OCI-M1 (cell line): Measurements from ENCODE around the gene WIPI1.
"Not testable (repeated sequence)": the region's sequence is repeated elsewhere in the genome, so short reads cannot be mapped to it uniquely, and the experiment has no call there.

Experiments
- DNase-seq: peaks from one replicate; lab custom pipeline; 2025; lab: John Stamatoyannopoulos, UW

WIPI1 gene

DNA sequence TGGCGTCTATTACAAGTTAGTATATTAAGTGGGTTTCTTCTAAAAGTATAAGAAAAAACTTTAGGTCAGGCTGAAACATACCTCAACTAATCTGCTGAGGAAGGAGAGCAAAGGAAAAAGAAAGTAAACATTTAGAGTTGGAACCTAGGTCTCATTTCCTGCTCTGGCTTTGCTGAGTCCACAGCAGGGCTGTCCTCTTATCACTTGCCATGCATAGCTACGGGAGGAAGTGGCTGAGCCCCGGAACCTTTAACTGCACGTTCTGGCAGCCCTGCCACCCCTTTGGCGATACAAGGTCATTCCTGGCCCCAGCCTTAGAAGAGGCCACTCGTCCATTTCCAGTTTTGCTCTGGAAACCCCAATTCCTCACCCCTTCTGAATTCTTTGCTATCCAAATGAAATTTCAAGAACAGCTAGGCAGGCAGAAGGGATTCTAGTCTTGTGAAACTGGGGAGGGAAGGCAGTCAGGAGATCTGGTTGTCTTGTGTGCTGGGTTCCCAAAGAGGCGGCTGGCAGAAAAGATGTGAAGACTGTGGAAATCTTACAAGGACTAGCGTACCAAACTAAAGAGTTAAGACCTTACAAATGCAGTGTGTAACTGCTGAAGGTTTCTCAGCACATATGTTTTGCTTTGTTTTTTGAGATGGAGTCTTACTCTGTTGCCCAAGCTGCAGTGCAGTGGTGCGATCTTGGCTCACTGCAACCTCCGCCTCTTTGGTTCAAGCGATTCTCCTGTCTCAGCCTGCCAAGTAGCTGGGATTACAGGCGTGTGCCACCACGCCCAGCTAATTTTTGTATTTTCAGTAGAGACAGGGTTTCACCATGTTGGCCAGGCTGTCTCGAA lies 19.1 kb downstream of the WIPI1 start:
- DNase-seq, result peak; percentile 89

DNA sequence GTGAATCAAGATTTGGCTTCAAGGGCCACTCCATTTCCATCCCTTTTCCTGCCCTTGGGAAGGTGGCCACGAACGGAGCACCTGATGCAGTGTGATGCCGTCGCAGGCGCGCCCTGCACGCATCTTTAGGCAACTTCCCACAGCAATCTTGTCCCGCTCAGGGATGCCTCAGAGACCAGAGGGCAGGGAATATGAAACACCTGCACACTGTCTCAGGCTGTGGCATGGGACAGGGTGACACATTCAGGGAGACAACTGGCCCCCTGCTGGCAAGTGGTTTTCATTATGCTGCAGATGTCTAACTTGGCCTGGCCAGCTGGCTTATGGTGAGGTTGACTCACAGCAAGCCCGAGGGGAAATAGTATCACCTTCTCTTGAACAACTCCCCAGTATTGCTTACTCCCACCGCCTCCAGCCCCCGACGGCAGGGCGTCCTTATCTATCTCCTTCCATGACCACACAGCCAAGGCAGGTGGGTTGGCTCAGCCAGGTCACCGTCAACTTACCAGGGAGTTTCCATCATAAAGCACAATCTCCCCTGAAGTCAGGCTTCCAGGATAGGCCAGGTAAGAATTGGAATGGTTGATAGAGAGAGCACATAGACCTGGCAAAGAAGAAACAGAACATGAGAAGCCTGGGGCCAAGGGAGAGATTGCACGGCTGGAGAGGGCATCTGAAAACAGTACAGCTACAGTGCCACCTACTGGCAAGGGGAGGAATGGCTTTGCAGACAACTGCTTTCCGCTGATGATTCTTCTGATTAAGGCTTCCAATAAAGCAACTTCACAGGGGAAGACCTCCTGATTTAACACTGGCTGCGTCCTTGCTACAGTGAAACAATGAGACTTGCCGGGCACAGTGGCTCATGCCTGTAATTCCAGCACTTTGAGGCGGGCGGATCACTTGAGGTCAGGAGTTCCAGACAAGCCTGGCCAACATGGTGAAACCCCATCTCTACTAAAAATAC lies 21.1 kb downstream of the WIPI1 start:
- DNase-seq, result peak; percentile 91

DNA sequence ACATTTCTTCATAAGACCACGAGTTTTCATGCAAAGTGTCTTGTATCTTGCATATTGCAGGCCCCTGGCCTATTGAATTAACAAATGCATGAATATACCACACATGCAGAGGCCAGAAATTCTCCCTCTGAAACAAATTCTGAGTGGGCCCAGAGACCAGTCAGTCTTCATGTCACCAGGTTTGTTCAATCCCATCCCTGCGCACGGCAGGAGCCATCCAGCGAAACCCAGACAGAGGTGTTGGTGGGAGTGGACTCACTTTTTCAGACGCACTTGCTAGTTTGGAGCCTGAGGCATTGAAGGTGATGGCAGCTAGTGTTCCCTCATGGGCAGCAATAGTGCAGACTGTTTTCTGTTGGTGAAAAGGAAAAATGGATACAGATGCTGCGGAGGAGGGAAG lies 21.9 kb downstream of the WIPI1 start:
- DNase-seq, result no peak

DNA sequence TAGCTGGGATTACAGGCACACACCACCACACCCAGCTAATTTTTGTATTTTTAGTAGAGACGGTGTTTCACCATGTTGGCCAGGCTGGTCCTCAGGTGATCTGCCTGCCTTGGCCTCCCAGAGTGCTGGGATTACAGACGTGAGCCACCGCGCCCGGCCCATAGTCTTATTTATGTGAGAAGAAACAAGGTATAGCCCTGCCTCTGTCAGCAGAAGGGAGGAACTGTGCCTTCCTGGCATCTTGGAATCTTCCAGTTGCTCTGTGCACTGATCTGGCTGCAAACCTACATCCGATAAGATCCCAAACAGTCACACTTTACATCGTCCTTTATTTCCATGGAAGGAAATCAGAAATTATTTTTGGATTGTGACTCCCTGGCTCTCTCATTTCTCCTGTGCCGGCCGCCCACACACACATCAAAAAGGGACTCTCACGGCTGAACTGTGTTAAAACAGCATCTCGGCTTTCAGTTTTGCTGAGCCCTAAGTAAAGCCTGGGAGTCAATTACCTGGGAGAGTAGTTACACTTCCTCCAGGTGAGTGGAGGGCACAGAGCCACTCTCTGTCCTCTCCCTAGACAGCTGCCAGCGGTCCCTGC lies 23.3 kb downstream of the WIPI1 start:
- no peak for DNase-seq

DNA sequence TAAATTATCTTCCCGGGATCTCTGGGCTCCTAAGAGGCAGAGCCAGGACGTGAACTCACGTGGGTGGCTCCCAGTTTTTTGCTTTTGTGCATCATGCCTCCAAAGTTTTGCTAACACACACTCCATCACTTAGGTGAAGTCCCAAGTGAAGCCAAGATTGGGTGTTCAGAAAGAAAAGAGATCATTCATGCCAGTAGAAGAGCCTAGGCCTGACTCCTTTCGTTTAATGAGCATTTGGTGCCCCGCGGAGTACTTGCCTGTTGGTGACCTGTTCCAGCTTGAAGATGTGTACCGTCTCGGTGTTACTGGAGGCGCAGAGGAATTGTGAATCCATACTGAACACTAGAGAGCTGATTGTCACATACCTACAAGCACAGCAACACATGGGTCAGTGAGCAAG lies 24.1 kb downstream of the WIPI1 start:
- no peak for DNase-seq

DNA sequence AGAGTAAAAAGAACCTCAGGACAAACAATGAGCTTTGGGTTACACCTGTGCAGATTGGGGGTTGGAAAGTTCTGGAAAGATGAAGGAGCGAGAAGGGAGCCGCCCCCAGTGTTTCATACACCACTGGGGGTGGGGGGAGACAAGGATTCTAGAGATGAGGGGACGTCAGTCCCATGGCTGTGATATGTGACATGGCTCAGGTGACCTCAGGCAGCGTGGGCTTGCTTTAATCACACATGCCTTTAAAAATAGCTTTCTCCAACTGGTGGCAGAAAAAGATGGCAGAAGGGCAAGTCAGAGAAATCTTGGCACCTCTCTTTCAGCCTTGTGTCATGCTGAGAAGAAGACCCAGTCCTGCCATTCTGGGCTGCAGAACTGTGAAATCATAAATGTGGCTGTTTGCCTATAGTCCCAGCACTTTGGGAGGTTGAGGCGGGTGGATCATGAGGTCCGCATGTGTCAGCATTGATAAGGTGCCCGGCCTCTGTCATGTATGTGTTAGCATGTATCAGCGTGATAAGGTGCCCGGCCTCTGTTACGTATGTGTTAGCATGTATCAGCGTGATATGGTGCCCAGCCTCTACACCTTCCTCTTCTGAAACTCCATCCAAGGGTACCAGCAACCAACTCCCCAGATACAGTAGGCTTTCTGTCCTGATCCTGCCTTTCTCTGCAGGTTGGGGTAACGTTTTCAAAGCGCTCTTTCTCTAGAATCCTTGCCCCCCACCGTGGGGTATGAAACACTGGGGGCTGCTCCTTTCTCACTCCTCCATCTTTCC lies 25.0 kb downstream of the WIPI1 start:
- DNase-seq, result no peak

DNA sequence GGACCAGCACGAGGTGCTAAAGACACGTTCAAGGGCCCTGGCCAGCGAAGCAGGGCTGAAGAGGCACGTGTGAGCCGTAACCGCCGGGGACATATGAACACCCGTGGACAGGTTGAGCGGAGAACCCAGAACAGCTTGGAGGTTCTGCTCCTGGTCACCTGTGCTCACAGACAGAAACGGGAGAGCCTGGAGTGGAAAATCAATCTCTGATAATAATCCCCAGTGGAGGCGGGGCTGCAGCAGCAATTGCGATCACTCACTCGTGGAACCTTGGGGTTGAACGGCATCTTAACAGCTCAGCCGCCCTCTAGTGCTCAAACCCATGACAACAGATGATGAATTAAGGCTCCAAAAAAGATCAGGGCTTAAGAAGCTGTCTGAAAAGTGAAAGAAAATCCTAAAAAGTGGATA lies 25.6 kb downstream of the WIPI1 start:
- peak; percentile 13 for DNase-seq

DNA sequence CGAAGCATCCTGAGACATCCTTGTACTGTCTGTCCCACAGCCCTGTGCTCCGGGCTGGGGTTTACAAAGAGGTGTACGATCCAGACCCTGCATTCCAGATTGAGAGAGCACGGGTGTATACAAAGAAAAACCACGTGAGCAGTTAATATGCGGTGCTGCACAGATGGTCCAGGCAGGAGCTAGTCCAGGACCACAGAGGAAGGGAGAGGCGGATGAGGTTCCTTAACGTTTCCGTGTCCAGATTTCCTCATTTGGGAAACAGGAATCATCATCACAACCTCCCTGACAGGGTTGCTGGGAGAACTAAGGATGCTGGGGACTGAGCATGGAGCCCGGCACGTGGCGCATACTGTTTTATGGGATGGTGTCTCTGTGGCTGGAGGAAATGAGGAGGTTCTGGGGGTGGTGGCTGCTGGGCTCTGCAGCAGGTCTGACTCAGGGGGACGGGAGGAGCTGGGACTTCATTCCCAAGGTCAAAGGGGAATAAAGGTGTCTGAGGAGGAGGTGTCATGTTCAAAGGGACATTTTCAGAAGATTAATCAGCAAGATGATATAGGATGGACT lies 26.2 kb downstream of the WIPI1 start:
- no peak for DNase-seq

DNA sequence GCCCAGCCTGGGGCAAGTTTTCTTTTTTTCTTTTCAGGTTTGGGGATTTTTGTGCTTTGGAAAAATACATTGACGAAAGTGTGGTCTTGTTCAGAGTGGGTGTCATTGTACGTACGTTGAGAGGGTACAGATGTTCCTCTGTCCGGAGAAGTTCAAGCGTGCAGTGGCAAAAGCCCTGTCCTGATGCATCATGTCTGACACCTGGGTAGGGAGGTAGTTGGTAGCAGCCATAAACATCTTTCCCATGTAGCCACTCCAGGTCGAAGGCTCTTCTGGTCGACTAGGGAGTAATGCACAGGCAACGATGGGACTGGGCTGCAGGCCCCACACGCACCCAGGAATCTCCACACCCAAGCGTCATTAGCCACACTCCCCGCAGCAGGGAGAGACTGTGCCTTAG lies 27.4 kb downstream of the WIPI1 start:
- no peak for DNase-seq

DNA sequence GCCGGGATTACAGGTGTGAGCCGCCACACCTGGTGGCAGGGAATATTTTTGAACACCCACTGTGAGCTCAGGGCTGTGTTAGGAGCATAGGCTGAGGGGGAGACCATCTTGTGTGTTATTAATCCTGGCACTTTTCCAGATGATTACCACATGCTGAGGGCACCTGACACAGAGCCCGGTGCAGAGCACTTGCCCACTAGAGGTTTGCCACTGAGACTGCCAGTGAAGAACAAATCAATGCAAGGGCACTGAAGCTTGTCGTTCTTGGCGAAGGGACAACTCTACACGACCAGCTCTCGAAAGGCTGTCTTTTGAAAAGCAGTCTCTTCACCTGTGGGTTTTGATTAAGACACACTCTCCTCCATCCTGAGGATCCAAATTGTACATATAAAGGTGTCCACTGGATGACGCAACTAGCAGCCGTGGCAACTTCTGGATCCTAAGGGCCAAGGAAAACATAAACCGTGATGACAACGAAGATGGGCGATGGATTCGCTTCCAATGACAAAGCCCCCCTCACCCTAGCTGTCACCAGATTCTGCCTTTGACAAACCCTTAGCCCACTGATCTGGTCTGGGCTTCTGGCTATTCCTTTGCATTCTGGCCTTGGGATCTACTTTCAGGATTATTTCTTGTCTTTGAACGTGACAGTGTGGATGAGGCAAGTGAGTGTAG lies 28.7 kb downstream of the WIPI1 start:
- no peak for DNase-seq

DNA sequence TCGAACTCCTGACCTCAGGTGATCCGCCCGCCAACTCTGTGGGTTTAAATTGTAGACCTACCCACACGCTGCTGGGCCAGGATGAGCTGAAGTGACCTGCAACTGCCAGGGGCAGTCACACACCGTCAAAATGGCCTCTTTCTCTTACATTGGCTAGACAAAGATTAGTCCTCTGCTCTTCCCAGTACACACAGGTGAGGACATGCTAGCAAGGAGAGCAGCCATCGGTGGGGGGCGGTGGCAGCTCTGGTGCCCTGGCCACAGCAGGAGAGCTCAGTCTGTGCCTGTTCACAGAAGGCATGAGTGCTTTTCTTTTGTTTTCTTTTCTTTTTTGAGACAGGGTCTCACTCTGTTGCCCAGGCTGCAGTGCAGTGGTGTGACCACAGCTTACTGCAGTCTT lies 29.7 kb downstream of the WIPI1 start:
- no peak for DNase-seq

DNA sequence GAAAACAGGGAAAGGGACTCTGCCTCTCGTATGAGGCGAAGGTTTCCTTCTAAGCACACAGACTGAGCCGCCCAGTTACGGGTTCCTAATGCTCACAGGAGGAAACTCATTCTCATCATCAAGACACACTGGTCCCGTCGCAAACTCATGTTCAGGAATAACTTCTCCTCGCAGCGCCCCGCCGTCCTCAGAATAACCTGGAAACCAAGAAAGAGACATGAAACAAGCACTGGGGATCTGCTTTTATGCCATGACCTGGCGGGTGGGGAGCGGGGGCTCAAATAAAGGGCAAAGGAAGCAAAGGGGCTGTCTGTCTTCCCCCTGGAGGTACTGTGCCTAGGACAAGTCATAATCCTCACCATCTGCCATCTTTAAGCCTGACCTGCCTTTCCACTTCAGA lies 31.3 kb downstream of the WIPI1 start:
- DNase-seq, result no peak

DNA sequence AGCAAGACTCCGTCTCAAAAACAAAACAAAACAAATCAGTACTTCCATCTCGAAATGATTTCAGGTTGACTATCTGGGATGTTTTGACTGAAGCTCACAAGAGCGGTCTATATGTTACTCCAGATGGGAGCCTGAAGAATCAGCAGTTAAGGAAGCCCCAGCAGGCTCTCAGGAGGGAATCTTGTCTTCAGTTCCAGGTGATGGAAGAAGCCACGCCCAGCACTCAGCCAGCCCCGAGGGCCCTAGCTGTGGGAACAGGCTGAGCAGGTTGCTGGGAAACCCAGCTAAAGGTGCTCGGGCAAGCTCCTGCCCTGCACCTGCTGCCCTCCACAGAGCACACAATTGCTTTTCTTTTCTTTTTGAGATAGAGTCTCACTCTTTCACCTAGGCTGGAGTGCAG lies 32.4 kb downstream of the WIPI1 start:
- no peak for DNase-seq

DNA sequence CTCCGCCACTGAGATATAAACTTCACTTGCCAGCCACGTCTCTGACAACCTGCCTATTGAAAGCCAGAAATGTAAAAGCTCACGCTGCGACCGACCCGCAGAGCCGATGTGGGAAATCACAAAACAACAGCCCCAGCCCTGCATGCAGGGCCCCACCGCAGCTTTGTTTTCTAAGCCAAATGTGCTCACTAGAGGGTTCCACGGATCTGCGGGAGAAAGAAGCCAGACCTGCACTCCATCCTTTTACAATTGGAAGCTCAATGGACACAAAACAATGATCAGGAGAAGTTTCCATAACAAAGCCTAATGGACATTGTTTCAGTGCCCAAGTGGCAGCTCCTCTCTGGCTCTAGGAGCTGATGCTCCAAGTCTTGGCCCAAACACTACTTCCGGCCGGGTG lies 33.1 kb downstream of the WIPI1 start:
- DNase-seq, result no peak

DNA sequence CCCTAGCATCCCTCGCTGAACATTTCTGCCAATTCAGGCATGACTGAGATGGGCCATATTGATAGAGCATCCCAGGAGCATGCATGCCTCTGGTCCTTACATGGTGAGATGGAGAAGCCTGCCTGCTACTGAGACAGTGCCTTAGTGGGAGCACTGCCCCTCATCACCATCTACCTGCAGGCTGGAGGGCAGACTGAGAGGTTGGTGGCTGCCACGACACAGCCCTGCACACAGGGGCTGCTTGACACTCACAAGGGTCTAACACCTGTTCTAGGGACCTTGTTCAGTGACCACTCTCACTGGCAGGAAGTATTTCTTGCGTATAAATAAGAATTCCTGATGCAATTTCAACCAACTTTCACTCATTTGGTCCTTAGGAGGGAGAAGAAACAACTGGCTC lies 34.0 kb downstream of the WIPI1 start:
- no peak for DNase-seq

DNA sequence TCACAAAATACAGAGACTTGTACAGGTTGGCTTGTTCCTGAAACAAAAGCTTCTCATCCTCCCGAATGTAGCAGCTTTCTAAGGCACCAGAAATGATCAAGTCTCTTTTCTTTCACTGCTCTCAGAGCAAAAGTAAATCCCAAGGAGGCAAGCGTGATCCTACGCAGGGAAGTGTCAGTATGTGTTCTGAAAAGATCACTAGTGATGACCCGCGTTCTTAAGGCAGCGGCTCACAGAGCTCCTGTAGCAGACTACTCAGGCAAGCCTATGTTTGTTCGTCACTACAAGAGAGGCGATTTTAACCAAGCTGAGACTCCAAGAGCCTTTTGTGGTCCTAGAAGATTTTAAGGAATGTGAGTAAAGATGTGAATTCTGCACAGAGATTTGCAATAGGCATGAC lies 34.5 kb downstream of the WIPI1 start:
- no peak for DNase-seq

DNA sequence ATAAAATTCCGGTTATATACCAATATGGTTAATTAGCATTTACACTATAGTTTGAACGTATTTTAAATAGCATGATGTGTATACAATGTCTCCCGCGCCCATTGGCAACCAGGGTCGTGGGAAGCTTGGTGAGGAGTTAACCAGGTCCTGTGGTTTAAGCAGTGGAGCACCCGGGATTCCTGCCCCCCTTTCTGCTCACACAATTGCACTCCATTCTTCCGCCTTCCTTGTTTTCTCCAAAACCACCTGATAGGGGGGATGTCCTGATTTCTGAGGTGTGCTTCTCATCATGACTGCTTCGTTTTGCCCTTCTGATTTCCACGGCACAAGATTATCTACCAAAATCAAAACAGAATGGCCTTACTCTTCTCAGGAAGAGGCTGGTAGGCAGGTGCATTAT lies 35.8 kb downstream of the WIPI1 start:
- DNase-seq, result no peak

DNA sequence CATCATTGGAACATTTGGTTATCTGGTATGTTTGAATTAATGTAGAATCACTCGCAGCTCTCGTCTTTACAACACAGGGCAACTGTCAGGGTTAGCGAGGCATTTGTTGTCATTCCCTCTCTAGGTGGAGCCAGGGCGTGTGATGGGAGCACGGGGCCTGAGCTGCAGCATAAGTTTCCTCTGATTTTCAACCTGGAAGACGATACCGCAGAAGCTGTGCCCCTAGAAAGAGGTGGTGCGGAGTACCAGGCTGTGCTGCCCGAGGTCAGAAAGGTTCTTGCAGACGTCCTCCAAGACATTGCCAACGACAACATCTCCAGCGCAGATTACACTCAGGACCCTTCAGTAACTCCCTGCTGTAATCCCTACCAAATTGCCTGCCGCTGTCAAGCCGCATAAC lies 37.2 kb downstream of the WIPI1 start:
- no peak for DNase-seq

DNA sequence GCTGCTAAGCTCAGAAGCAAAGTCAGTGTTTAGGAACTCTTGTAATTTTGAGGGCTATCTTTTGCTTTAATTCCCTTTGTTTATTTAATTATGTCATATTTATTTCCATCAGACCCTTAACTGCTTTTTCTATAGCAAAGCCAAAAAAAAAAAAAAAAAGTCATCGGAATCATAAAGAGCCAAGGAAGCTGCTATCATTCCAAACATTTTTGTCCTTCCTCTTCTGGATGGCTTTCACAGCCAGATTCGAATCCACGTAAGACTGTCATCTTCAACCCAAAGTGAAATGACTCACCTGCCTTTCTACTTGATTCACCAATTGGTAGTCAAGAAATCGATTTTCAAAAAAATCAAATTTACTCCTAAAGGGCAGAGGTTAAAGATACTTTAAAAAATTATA lies 38.4 kb downstream of the WIPI1 start:
- DNase-seq, result no peak

DNA sequence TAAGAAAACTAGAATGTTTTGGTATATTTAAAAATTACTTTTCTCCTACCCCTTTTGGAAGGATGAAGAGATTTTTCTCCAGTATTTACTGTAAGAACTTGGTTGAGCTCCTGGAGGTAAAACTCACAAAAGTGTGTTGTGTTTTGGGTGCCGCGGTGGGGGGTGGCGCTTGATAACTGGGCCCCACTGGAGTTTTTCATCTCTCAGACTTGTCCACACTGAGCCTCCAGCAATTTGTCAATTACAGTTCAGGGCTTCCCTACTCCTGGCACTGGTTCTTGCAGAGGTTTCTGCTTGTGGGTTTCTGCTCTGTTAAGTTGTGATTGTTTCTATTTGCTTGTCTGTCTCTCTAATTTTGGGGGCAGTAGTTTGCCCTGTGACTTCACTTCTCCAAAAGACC lies 40.0 kb downstream of the WIPI1 start:
- DNase-seq, result no peak

DNA sequence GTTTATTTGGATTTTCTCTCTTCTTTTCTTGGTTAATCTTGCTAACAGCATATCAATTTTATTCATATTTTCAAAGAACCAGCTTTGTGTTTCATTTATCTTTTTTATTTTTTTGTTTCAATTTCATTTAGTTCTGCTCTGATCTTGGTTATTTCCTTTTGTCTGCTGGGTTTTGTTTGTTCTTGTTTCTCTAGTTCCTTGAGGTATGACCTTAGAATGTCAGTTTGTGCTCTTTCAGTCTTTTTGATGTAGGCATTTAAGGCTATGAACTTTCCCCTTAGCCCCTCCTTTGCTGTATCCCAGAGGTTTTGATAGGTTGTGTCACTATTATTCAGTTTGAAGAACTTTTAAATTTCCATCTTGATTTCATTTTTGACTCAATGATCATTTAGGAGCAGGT lies 42.4 kb downstream of the WIPI1 start:
- DNase-seq, result not testable (repeated sequence)
